Omental fat pad (tissue), 4 donors: ENCODE measurements around the gene MYOZ2. TPM values are rescaled to one million over a fixed set of nuclear protein-coding genes. Genes with fewer than 3 reads are reported as not detected.

ENCODE experiments used
- ATAC-seq: fragments of 150-250 bp; one replicate; pipeline ENCODE4 v1.9.1; 2016; ENCODE audit warnings: mild to moderate bottlenecking, moderate library complexity; ENCODE audit not compliant: low FRiP score
- DNase-seq: peaks from one replicate; pipeline ENCODE4 v3.0.0-alpha.2; 2019; ENCODE audit warnings: low spot score
- CTCF ChIP-seq, 3 donors: fragments of 450-650 bp; IDR thresholded peaks; one replicate each; pipeline ENCODE4 v1.5.1; 2016 to 2017; ENCODE audit warnings: antibody characterized with exemption in 3 of 3, mild to moderate bottlenecking in 3 of 3, moderate library complexity in 2 of 3
- total RNA-seq, 4 donors: library from RNA; depleted of rRNA; stranded (reverse); fragments of >200 nt; gene quantifications; one replicate each; pipeline ENCODE4 v1.1.0, GENCODE V29; 2016

Gene MYOZ2
- total RNA-seq, 4 donors from 2014 or later, result 0.37 TPM; not detected in 3

- DNase-seq, result no peak
- TF ChIP-seq CTCF (IDR thresholded peaks at IDR 0.05), result no peak
- no peak for ATAC-seq
Measured at GRCh38 chr4:119124352-119124751, 11.3 kb upstream of the MYOZ2 start.

- no peak for TF ChIP-seq CTCF (IDR thresholded peaks at IDR 0.05)
- ATAC-seq (no peak), DNase-seq (no peak)
Measured at GRCh38 chr4:119125931-119126330, 9.7 kb upstream of the MYOZ2 start.

- no peak for DNase-seq
- no peak for TF ChIP-seq CTCF (IDR thresholded peaks at IDR 0.05)
- ATAC-seq, result no peak
Measured at GRCh38 chr4:119128148-119128547, 7.5 kb upstream of the MYOZ2 start.

DNA sequence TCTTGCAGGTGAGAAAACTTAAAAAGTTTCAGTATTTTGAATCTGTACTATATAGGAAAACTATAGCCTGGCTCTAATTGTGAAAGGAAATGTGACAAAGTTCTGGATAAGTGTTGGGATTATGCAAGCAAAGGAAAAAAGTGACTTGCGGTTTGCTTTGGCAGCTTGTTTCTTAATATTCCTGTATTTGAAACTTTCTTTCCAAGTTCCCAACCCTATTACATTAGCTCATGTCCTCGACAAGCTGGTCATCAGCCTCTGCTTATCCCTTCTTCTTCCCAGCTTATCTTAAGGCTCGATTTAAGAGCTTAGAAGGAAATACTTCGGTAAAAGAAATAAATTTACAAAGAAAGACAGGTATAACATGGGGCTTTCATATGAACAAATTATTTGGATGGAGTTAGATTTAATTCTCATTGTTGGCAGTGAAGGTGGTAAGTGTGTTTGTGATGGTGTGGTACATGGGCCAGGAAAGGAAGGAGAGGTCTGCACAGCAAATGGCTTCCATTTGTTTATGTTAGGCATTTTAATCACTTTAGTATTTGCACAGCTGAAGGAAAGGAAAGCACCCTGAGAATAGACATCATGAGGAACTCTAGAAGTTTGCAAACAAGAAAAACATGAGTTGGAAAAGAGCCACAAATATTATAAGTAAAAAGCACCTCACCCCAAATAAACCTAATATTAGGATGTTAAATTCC is 5.1 kb upstream of the MYOZ2 start:
- no peak for DNase-seq
- no peak for ATAC-seq
- TF ChIP-seq CTCF (IDR thresholded peaks at IDR 0.05), result no peak

DNA sequence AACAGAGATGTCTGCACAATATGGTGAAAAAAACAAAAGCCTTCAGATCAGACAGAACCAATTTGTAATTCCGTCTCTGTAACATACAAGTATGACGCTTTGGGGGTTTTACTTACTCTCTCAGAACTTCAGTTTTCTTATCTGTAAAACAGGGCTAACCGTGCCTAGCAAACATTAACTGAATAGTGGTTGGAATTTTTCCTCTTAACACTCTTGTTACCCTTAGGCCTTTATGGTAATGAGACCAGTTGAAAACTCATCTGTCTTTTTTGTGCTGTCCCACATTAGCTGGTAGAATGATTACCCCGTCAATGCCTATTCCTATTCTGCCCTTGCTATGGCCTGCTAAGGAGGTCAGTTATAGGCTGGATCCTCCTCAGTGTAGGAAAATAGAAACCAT is 4.5 kb upstream of the MYOZ2 start:
- DNase-seq (no peak), ATAC-seq (no peak)
- no peak for TF ChIP-seq CTCF (IDR thresholded peaks at IDR 0.05)

DNA sequence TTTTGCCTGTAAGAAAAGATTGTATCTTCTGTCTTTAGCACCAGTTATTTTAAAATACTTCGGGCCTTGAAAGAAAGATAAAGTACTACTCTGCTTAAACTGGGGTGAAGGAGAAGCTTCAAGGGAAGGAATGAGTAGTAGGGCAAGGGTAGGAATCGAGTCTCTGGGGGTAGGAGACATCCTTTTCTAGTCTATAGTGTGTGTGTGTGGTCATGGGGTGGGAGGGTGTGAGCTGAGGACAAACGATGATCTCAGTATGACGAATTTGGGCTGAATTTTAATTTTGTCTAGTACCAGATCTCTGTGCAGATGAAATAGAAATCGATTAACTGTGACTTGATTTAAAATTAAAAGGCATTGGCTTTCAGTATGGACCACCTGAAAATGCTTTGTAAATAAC is 3.3 kb upstream of the MYOZ2 start:
- ATAC-seq (no peak), DNase-seq (no peak)
- TF ChIP-seq CTCF (IDR thresholded peaks at IDR 0.05), result no peak

DNA sequence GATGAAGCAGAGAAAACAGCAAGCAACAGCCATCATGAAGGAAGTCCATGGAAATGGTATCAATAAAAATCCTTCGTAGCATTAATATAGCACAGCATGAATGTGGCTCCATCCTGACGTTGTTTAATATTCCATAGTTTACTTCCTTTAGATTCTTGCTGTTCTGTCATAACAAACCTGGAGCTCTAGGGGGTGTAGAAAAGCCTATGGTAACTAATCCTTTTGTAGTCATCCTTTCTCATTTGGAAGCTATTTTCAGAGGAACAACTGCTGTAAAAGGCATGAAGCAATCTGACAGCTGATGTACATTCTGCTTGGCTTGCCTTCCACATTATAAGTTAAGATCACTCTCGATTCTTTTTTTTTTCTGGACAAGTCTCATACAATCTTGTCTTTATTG is 914 bp downstream of the MYOZ2 start:
- TF ChIP-seq CTCF (IDR thresholded peaks at IDR 0.05), result no peak
- DNase-seq, result no peak
- no peak for ATAC-seq
